K562 (cell line): ENCODE data around the gene SSR2. TPM values are rescaled to one million over a fixed set of nuclear protein-coding genes. Genes with fewer than 3 reads are reported as not detected.

Source experiments
- ATAC-seq: fragments of 200-7000 bp; cut with Tn5 transposase; 3 replicates; pipeline ENCODE4 v1.9.1; 2020; ENCODE audit warnings: moderate library complexity
- BruUV-seq: library from RNA; stranded (reverse); fragments of 400-500 nt; replicated peaks from 2 replicates; lab custom pipeline; 2021; lab: Mats Ljungman, UMichigan
- CTCF ChIA-PET: fragments of 300-600 bp; formaldehyde crosslinking; extraction: SDS; loops from one replicate; lab custom pipeline; 2021; ENCODE audit warnings: low intra/inter-chr PET ratio; lab: Yijun Ruan, JAX
- POLR2A ChIA-PET: fragments of 300-600, 350-650 bp; sonication (Branson Sonifier 250); formaldehyde crosslinking; extraction: SDS; loops from one replicate; lab custom pipeline; 2021; ENCODE audit warnings: antibody characterized with exemption, inconsistent platforms; lab: Yijun Ruan, JAX
- DNase-seq, 4 experiments: peaks; one replicate each; pipeline versions ENCODE4 v3.0.0 to v3.0.0-alpha.2; 2011 to 2018; ENCODE audit warnings: low spot score in 3 of 4, mixed read lengths in 3 of 4; ENCODE audit errors: extremely low read depth in 1 of 4
- FAIRE-seq: peaks from 2 replicates; lab custom pipeline; 2011; peaks lifted over from hg19 to GRCh38; lab: Jason Lieb, UNC
- H2AFZ ChIP-seq: 2 replicates; pipeline ENCODE4 v1.6.0; 2011; ENCODE audit warnings: low read depth, low read length, control low read depth, inconsistent platforms
- H3K27ac ChIP-seq: fragments of 200-600 bp; 3 replicates; pipeline ENCODE4 v1.8.0; 2011; ENCODE audit warnings: low read depth, mild to moderate bottlenecking, control low read depth, inconsistent platforms, low read length, moderate library complexity, mixed read lengths; ENCODE audit errors: extremely low read depth
- H3K27me3 ChIP-seq, 2 experiments: fragments of 300-600 bp in 1 of 2; 2 replicates in 1 of 2; 3 replicates in 1 of 2; pipeline versions ENCODE4 v1.6.0 to v1.8.0; 2011; ENCODE audit warnings: inconsistent platforms in 2 of 2, low read length in 2 of 2, mild to moderate bottlenecking in 1 of 2, mixed read lengths in 1 of 2, moderate library complexity in 1 of 2; ENCODE audit not compliant: control insufficient read depth in 2 of 2, insufficient read depth in 2 of 2
- H3K36me3 ChIP-seq: fragments of 300-600 bp; 3 replicates; pipeline ENCODE4 v1.8.0; 2011; ENCODE audit warnings: mild to moderate bottlenecking, low read length, inconsistent platforms; ENCODE audit not compliant: control insufficient read depth, insufficient read depth
- H3K4me1 ChIP-seq, 2 experiments: fragments of 200-600 bp in 1 of 2; replicated peaks in 1 of 2; 2 replicates in 1 of 2; 3 replicates in 1 of 2; pipeline versions ENCODE4 v1.5.1 to v1.8.0; 2011; ENCODE audit warnings: inconsistent platforms in 2 of 2, low read length in 2 of 2, mild to moderate bottlenecking in 1 of 2, mixed read lengths in 1 of 2, moderate library complexity in 1 of 2; ENCODE audit not compliant: control insufficient read depth in 2 of 2, insufficient read depth in 2 of 2
- H3K4me2 ChIP-seq: 2 replicates; pipeline ENCODE4 v1.6.1; 2011; ENCODE audit warnings: low read length, control low read depth, inconsistent platforms, mixed read lengths; ENCODE audit not compliant: insufficient read depth
- H3K4me3 ChIP-seq: fragments of 200-600 bp; sonication (generic), shearing (Covaris generic); 2 replicates; pipeline ENCODE4 v1.5.1; 2016; ENCODE audit warnings: control low read depth, inconsistent platforms
- H3K79me2 ChIP-seq: fragments of 200-600 bp; 3 replicates; pipeline ENCODE4 v1.8.0; 2011; ENCODE audit warnings: low read length, inconsistent platforms; ENCODE audit not compliant: control insufficient read depth, insufficient read depth
- H3K9ac ChIP-seq, 2 experiments: 2 replicates each; pipeline versions ENCODE4 v1.6.0 to v1.6.1; 2011; ENCODE audit warnings: low read depth in 2 of 2, low read length in 2 of 2, control low read depth in 1 of 2, inconsistent platforms in 1 of 2, mild to moderate bottlenecking in 1 of 2, mixed read lengths in 1 of 2; ENCODE audit not compliant: insufficient read depth in 1 of 2
- H3K9me1 ChIP-seq: one replicate; pipeline ENCODE4 v1.6.0; 2011; ENCODE audit warnings: inconsistent platforms, mild to moderate bottlenecking, low read length, moderate library complexity; ENCODE audit not compliant: control insufficient read depth, insufficient read depth
- H3K9me3 ChIP-seq: replicated peaks from 2 replicates; pipeline ENCODE4 v1.5.1; 2011; ENCODE audit warnings: low read depth, low read length, inconsistent platforms; ENCODE audit not compliant: control insufficient read depth, insufficient read depth
- H4K20me1 ChIP-seq: replicated peaks from 2 replicates; pipeline ENCODE4 v1.6.1; 2011; ENCODE audit warnings: low read length, inconsistent platforms, mixed read lengths; ENCODE audit not compliant: control insufficient read depth, insufficient read depth
- AFF4 ChIP-seq: sonication (generic); formaldehyde crosslinking; IDR thresholded peaks from 2 replicates; pipeline ENCODE4 v1.8.0; 2023; ENCODE audit warnings: mild to moderate bottlenecking, missing genetic modification reagents
- DNMT1 ChIP-seq: fragments of 450-650 bp; IDR thresholded peaks from 2 replicates; pipeline ENCODE4 v1.6.1; 2016; ENCODE audit warnings: antibody characterized with exemption, mild to moderate bottlenecking
- MCM7 ChIP-seq, 2 experiments: fragments of 450-650 bp; IDR thresholded peaks; 2 replicates each; pipeline ENCODE4 v1.6.1; 2016 to 2018
- PHF20 ChIP-seq: fragments of 450-650 bp; IDR thresholded peaks from 2 replicates; pipeline ENCODE4 v1.6.1; 2018; ENCODE audit not compliant: partially characterized antibody
- SAFB ChIP-seq: fragments of 200-400 bp; formaldehyde crosslinking; IDR thresholded peaks from 2 replicates; pipeline ENCODE4 v1.6.1; 2017; ENCODE audit warnings: low read depth, low read length, borderline replicate concordance
- ZNF395 ChIP-seq: fragments of 200-800 bp; sonication (Bioruptor generic); IDR thresholded peaks from 2 replicates; pipeline ENCODE4 v1.6.1; 2017; ENCODE audit warnings: missing genetic modification characterization, missing compliant biosample characterization
- ZSCAN32 ChIP-seq: fragments of 450-650 bp; formaldehyde crosslinking; IDR thresholded peaks from 2 replicates; pipeline ENCODE4 v1.4.0; 2020; ENCODE audit warnings: mild to moderate bottlenecking, moderate library complexity
- WGBS: fragments of 100-300 bp; shearing (Covaris generic); methylation state at CpG from one replicate; pipeline ENCODE4 v1.1.6; 2016; ENCODE audit warnings: low coverage, mixed read lengths; ENCODE audit not compliant: insufficient coverage; ENCODE audit errors: missing lambda C conversion rate; 5-methylcytosine and 5-hydroxymethylcytosine counted together
- in situ Hi-C: fragments of 300-500 bp; cut with MboI; formaldehyde crosslinking; loops from 4 replicates; pipeline ENCODE4 v1.15.0; 2018; ENCODE audit warnings: inconsistent platforms, mixed read lengths
- intact Hi-C: fragments of 100-400 bp; cut with micrococcal nuclease; formaldehyde crosslinking; loops from 2 replicates; pipeline ENCODE4 v1.14.2; 2022
- polyA plus RNA-seq, 8 experiments: library from polyadenylated mRNA; depleted of rRNA in 4 of 8; stranded (reverse) in 5 of 8; unstranded in 3 of 8; fragments of >200 nt; fragmentation: Nextera tagmentation in 2 of 8; fragmentation: Illumina TruSeq in 1 of 8; extraction: Ambion mirVana in 2 of 8; extraction: Trizol in 1 of 8; gene quantifications; 2 replicates each; pipeline versions ENCODE4 v1.2.1 to v1.2.3, GENCODE V29; 2011 to 2014; ENCODE audit warnings: inconsistent platforms in 1 of 8, missing spikeins in 1 of 8
- total RNA-seq, 7 experiments: library from RNA; depleted of rRNA in 6 of 7; stranded (reverse); fragments of >200 nt in 6 of 7; fragmentation: Illumina TruSeq in 2 of 7; extraction: Trizol in 2 of 7; gene quantifications; 2 replicates each; pipeline versions ENCODE4 v1.2.1 to v1.2.3, GENCODE V29; 2011 to 2021; ENCODE audit warnings: low replicate concordance in 1 of 7

Gene SSR2
- total and polyA plus RNA-seq, 9 of the 15 experiments (the other 6 are each of a cell fraction or from before 2014, with no cell fraction given): 161 to 411 (median 240) TPM

- TF ChIP-seq MCM7 (IDR thresholded peaks at IDR 0.05) (no peak), ZNF395 (no peak), DNMT1 (no peak), PHF20 (no peak), ZSCAN32 (CRISPR knock-in tag) (no peak), SAFB (no peak), AFF4 (CRISPR knock-in tag) (no peak)
- TF ChIP-seq, all 486 proteins: peak for 0
- H3K36me3 ChIP-seq: peaks cover 53% of the 10 kb centered on the region
- no peak for DNase-seq
- ATAC-seq: no peak
- no peak for FAIRE-seq
- intact Hi-C loops: loop anchor here (5.0 kb wide), 2 partner anchors 69 to 114 kb away; no protein-coding TSS in a partner anchor
- H3K9me3 ChIP-seq: no peaks in the 10 kb centered on the region
- no peaks in the 10 kb centered on the region for H3K27me3 ChIP-seq
- no peak overlapping the region for H3K9ac ChIP-seq
- no TSS peak for BruUV-seq
- peaks cover 3% of the 10 kb centered on the region; the same call in 1 of the 2 replicates for H4K20me1 ChIP-seq
- 91% methylated on average over 4 of the region's 7 CpGs for WGBS
- ChIA-PET POLR2A (interaction anchor here (0.6 to 1.4 kb wide), 4 partner anchors 31 to 786 kb away, joined by 3 read pairs; no protein-coding TSS in a partner anchor), CTCF (no interaction called here)
- H2AFZ ChIP-seq: no peak overlapping the region
- H3K9me1 ChIP-seq: no peaks in the 10 kb centered on the region
- in situ Hi-C loops: no loop called here
- no peak overlapping the region for H3K27ac ChIP-seq
- H3K79me2 ChIP-seq: peaks cover 40% of the 10 kb centered on the region
- H3K4me1 ChIP-seq: peaks cover 14 to 22% of the 10 kb centered on the region in 2 experiments; a peak in 4 of 5 replicates
- no peak overlapping the region for H3K4me3 ChIP-seq
- H3K4me2 ChIP-seq: no peak overlapping the region
Measured at GRCh38 chr1:156051011-156051725, 30.4 kb upstream of the SSR2 start.
